Endometrium (tissue), 2 donors: ENCODE data around the gene BCAS3.
"Not testable (repeated sequence)": the region's sequence is repeated elsewhere in the genome, so short reads cannot be mapped to it uniquely, and the experiment has no call there.

ENCODE experiments used
- FAIRE-seq: peaks from 2 replicates; lab custom pipeline; 2012; peaks lifted over from hg19 to GRCh38; lab: Jason Lieb, UNC
- donor health status: control.
- donor health status: control.

BCAS3 gene

DNA sequence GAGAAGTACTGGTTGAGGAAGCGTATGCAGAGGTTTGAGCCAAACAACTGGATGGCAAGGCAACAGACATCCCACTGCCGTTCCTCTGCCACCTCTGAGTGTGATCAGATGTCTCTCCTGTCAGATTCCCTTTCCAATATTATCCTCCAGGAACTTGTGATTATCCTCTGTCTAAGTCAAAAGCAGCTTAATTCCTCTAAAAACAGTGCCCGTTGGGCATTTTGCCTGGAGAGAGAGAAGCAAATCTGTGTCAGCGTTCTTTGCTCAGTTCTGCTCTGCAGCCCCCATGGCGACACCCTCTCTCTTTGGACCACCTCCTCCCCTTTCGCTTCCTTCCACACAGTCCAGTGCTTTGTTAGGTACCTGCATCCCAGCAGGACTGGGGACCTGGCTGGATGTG, 665.9 kb downstream of the BCAS3 start:
- FAIRE-seq, result no peak

DNA sequence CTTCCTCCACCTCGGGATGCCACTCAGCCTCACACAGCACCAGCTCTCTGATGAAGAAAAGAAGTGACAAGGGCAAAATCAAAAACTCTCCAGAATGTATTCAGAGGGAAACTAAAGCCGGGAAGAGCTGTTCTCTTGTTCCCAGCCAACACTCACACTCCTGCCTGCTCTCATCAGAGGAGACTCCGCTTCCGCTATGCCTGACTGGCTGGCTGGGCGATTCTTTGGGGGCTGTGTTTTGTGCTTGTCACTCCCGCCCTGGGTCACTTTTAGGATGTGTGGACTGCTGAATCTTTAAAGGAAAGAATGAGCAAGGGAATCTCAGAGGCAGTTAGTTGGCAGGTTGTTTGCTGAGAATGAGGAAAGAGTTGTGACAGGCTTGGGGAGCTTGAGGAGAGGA, 667.4 kb downstream of the BCAS3 start:
- no peak for FAIRE-seq

DNA sequence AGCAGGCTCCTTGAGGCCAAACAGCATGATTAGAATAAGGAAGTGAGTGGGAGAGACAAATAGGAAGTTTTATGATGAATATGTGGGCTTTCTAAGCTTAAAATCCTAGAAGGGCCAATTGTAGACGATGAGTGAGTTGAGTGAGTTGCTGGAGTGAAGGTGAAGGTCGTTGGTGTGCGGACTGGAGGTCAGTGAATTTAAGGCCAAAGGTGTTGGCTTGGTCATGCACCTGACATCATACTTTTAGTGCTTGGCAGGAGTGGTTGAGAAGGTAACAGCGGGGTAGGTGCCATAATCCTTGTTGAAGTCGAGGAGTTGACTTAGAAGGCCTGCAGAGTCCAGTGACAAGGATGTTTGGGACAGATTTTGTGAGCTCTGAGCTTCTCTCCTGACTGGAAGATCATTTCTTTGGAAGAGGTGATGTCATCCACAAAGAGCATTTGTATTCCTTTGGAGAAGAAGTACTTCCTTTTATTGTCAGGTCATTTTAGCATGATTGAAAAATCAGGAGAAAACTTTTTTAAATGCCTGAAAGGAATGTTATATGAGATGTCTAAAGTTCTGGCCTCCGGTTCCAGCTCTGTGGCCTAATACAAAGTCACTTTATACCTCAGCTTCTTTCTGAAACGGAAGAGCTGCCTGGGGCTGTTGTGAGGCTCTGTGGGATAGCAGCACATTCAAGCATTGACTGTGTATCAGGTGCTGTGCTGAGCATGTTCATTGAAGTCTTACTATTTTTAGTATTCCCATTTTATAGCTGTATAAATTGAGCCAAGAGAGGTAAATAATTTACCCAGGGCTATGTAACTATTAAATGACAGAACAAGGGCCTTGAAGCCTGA, 668.4 kb downstream of the BCAS3 start:
- FAIRE-seq, result no peak

DNA sequence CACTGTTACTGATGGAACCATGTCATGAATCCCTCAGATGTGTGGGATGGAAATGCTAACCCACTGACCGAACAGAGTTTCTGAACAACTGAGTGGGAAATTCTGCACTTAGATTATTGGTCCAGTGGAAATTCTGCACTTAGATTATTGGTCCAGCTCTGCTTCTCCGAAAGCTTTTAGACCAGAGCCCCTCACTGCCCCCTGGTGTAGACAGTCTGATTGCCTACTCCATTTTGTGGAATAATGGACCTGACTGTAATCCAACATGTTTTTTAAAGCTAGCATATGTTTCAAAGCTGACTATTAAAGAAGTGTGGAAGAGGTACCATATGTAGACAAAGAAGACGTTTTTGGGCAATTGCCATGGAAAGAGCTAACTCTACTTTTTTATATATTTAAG, 671.7 kb downstream of the BCAS3 start:
- FAIRE-seq, result no peak

DNA sequence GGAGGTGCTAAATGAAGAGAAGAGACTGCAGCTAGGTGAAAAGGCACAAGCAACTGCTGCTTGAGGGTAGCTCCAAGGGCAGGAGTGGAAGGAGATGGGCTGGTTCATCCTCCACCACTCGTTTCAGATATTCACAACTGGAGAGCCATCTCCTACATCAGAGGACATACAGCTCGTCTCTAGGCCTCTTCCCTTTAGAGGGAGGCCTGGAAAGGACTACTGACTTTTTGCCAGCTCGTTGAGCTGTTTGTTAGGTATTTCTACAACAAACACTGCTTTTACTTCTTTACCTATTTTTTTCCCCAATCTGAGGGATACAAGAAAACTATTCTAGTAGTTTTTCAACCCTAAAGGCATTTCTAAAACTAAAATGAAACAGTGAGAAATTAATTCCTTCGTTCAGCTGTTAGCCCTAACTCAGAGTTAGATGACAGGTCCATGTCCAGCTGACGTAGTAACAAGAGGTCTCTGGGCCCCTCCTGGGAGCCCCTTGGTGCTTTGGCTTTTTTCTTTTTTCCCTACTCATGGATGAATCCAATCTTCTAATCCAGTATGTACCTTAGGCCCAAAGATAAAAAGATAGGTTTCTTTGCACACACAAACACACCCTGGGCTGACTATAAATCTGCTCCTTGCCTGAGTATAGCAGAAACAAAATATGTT, 674.2 kb downstream of the BCAS3 start:
- no peak for FAIRE-seq

DNA sequence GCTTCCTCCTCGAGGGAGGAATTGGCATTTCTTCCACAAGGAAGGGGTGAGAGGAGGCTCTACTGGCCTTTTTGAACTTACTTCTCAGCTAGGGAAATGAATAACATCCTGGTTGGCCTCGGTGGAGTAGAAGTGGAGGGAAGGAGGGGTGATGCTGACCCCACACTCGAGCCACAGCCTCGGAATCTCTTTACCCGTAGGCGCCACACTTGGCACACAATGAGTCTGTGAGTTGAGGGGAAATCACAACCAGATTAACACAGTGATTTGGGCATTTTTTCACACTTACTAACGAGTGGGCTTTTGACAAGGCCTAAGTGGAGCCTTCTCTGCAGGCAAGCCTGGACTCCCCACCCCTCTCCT, 674.7 kb downstream of the BCAS3 start:
- no peak for FAIRE-seq

DNA sequence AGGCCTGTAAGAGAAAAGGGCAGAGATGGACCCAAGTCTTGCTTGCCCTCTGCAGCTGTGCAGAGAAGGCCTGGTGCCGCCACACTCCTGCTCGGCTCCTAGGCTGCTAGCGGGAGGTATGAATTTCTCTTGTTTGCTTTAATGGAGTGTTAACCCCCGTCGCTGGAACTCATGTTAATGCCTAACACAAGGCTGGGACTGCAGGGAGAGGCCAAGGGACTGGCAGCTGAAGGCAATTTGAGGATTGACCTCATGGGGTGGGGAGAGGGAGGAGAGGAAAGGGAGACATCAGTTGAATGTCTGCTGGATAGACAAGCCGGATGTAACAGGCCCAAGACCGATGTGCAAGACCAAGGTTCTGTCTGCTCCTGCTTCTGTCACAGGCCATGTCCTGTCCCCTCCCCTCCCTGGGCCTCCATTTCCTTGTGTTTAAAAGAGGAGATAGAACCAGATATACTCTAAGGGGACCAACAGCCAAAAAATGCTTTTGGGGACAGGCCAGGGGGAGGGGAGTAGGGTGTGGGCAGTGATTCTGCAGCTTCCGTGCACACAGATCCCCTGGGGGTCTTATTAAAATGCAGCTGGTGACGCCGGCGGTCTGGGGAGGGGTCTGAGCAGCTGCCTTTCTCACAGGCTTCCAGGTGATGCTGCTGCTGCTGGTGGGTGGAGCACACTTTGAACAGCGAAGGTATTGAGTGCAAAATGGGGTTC, 675.3 kb downstream of the BCAS3 start:
- no peak for FAIRE-seq

DNA sequence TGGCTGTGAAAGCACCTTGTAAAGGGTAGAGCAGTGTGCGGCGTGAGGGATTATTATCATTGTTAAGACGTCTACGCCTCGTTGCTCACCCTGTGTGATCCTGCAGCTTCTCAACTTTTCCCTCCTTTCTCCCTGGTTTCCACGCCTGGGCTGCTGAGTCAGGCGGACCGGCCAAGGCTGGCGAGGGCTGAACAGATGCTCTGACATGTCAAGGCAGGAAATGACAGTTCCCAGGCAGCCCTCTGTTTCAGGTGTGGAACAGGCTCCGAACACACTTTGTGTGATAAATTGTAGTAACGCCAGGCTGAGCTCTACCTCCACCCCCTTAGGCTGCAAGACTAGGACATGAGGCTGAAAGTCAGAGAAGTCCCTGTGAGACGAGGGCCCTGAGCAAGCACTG, 676.0 kb downstream of the BCAS3 start:
- FAIRE-seq, result no peak

DNA sequence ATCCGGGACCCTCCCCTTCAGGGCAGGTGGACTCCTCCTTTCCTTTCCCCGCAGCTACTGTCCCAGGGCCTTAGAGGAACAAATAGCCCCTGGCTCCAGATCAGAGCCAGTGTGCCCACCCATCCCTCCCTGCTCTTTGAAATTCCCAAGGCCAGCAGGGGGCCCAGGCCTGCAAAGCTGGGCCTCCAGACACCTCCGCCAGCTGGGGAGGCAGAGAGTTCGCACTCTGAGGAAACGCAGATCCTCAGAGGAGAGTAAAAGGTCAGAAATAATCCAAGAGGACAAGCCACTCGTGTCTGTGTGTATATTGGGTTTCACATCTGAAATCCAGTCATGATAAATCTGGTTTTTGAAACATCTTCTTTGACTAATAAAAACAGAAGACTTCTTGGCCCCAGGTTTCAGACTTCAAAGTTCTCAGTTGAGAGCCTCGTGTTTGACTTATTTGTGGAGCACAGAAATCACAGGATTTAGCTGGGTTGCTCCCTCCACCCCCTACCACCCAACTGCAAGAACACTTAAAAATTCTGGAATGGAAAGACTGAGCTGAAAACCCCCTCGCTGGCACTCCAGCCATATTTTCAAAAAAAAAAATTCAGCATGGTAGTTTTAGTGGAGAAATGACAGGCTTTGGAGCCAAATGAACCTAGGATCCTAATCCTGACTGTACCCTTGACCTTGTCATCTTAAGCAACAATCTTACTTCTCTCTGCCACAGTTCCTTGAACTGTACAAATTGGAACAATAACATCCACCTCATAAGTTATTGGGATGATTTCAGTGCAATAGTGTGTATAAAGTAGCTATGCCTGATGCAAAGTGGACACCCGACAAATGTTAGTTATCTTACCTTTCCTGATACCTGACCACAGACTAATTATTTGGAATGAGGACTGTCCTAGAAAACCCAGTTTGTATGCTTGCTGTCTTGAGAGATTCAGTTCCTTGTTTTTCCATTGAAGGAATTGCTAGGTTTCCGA, 677.5 kb downstream of the BCAS3 start:
- FAIRE-seq, result no peak

DNA sequence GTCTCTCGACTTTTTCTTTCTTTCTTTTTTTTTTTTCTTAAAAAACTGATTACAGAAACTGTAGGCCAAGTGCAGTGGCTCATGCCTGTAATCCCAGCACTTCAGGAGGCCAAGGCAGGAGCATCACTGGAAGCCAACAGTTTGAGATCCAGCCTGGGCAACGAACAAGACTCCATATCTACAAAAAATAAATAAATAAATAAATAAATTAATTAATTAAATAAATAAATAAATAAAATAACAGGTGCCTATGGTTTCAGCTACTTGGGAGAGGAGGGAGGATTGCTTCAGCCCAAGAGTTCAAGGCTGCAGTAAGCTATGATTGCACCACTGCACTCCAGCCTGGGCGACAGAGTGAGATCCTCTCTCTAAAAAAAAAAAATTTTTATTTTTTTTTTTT, 679.4 kb downstream of the BCAS3 start:
- FAIRE-seq, result not testable (repeated sequence)

DNA sequence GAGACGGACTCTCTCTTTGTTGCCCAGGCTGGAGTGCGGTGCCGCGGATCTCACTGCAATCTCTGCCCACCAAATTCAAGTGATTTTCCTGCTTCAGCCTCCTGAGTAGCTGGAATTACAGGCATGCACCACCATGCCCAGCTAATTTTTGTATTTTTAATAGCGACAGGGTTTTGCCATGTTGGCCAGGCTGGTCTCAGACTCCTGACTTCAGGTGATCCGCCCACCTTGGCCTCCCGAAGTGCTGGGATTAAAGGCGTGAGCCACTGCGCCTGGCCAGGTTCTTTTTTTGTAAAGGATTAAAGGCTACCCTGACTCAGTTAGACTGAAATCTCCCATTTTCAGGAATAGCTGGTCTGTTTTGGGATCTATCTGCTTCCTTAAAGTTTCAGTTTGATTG, 681.9 kb downstream of the BCAS3 start:
- FAIRE-seq, result not testable (repeated sequence)

DNA sequence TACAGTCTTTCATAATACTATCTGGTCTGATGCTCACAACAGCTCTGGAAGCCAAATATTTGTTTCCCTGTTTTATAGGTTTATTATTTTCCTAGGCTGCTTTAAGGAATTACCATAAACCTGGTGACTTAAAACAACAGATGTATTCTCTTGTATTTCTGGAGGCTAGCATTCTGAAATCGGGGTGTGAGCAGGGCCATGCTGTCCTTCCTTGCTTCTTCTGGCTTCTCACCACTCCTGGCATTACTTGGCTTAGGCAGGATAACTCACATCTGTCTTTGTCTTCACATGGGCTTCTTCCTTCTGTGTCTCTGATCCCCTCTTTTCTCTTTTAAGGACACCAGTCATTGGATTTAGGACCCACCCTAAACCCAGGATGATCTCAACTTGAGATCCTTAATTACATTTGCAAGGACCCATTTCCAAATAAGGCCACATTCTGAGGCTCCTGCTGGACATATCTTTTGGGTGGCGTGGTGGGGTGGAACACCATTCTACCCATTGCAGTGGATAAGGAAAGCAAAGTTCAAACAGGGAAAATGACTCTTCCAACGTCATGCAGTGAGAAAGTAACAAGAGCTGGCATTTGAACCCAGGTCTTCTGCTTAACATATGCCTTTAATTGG, 682.8 kb downstream of the BCAS3 start:
- FAIRE-seq, result no peak

DNA sequence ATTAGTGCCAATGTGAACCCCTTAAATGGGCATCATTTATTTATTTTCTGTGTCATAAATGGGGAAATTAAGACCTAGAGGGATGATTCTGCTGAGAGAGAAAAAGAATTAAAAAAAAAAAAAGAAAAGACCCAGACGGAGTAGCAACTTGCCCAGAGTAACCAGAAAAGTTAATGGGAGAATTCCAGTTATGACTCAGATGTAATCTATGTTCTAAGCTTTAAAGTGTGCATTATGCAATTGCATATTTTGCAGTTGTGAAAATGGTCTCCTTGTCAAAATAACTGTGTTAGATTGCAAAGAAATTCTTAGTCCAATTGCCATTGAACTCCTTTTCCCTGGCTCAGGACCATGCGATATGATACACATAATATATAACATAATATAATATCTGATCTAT, 683.4 kb downstream of the BCAS3 start:
- FAIRE-seq, result no peak

DNA sequence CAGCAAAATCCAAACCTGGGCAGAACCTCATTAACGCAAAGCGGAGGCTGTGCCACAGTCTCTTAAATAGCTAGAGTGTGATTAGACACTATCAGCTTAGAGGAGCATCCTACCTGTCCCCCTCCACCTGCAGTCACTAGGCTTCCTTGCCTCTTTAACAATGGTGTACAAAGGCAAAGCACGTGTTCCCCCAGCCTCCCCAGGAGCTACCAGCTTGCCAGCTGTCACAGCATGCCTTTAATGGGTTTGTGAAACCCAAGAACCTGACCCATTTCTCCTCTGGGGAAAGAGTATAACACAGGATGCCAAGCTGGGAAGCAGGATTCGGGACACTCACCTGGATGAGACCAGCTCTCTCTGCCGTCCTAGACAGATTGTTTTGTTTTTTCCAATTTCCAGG, 684.7 kb downstream of the BCAS3 start:
- FAIRE-seq, result no peak

DNA sequence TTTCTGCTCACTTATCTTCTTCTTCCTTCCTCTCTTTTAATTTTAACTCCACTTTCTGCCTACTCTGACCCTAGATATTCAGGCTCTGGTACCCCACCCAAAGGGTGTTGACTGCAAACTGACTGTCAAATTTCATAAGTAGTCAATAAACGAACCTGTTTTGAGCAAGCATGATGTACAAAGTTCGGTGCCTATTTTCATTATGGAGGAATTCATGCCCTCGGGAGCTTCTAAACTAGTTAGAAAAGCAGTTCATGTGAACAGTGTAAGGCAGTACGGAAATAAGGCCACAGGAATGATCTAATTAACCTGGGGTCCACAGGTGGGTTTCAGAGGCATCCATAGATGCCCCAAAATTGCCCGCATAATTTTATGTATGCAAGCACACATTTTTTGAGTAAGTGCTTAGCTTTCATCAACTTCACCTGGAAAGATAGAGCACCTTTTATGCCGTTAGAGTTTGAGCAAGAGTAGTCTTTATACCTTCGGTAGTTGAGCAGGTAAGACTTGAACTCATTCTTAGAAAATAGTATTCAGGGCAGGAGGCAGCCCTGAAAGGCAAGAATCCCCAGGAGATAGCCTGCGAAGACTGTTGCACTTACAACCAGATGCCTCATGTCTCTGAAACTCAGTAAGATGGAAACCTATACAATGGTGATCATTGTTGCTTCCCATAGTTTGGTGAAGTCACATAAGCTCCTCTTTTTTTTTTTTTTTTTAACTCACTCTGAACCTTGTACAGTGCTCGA, 685.4 kb downstream of the BCAS3 start:
- FAIRE-seq, result no peak

DNA sequence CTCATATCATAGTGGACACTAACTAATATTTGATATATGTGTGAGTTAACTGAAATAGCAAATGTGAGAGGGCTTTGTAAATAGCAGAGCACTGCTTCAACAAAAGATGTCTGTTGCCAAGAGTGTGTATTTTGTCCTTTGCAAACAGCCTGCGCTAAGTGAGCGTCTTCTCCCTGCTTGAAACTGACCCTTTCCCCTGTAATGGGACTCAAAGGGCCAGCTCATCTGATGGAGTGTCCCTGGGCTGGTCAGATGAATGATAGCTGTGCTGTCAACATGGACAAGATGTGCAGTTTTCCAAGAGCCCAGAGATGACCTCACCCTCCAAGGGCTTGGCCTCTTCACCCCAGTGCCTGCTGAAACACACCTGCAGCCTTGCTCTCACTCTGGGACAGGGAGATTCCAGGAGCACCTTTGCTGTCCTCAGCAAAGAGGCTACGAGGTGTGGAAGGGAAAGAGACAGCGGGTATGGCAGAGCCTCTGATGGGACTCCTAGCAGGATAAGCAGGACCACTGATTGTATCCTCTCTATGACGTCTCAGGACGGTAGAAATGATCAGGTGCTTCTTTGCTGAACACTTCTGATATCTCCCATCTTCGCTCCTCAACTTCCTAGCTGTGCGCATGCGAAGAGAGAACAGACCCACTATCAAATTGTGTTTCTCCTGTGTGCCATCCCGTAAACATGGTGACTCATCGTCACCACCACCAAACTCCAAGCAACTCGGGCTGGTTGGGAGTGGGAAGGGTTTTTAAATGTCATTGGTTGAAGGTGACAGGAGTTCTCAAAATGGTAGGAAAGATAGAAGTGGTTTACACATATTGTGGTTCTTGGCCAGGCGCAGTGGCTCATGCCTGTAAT, 686.2 kb downstream of the BCAS3 start:
- no peak for FAIRE-seq

DNA sequence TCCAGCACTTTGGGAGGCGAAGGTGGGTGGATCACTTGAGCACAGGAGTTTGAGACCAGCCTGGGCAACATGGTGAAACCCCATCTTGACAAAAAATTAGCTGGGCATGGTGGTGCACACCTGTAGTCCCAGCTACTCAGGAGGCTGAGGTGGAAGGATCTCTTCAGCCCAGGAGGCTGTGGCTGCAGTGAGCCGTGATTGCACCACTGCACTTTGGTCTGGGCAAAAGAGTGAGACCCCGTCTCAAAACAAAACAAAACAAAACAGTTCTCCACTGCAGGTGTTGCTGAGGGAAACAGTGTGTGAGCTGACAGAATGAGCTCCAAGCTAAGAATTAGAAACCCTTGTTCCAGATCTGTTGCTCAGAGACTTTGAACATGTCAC, 686.8 kb downstream of the BCAS3 start:
- no peak for FAIRE-seq

DNA sequence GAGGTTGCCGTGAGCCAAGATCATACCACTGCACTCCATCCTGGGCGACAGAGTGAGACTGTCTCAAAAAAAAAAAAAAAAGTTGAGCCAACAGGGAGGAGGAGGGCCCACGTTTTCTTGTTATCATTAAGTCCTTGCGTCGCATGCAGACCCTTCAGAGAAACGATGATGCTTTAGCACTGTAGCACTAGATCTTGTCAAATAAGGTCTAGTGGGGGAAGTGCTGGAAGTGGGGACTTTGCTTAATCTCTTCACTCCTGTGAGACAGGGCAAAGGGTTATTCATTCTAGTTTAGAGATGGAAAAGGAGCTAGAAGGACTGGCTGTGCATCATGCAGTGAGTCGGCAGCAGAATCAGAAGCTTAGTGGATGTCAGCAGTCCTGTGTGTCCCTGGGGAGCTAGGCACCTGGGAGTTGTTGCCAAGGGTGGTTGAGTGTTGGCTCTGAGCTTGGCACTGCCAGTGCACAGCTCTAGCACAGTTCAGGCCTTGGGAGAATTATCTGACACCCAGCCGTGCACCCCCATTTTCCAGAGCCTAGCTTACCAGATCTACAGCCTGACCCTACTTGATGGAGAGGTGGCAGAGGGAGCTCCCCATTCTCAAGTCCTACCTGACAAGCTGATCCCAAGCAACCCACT, 688.5 kb downstream of the BCAS3 start:
- FAIRE-seq, result no peak

DNA sequence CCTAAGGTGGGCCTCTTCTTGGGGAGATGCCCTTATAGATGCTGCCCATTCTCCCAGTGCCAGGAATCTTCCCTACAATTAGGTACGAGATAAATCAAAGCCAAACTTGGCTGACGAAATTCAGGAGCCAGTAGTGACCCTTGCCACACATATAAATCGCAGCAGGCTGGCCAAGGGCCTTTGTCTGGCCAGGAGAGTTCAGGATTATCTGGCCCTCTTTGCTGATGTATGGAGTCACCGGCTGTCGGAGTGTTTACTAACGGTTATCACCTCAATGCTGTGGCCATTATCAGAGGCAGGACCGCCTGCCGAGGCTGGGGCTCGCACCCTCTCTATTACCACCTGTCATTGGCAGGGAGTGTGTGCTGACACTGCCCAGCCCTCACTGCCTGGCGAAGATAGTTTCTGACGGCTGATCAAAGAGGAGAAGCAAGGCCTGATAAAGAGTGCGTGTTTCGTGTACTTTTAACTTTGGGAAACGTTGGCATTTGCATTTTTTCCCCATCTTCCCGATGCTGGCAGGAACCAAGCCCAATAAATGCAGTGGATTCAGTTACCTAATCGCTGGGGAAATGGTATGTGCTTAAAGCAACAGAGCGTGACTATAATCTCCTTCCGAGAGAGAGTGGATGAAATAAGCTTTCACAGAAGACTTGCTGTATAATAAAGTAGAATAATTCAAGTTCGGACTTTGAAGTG, 689.2 kb downstream of the BCAS3 start:
- no peak for FAIRE-seq
